GM23248 (cell line): ENCODE measurements around the gene BAIAP2. TPM values are rescaled to one million over a fixed set of nuclear protein-coding genes. Genes with fewer than 3 reads are reported as not detected.

Experiments
- DNase-seq: peaks from one replicate; pipeline ENCODE4 v3.0.0-alpha.2; 2015
- H2AFZ ChIP-seq: fragments of 200-600 bp; sonication (generic); 2 replicates; pipeline ENCODE4 v1.6.1; 2016; ENCODE audit warnings: antibody characterized with exemption
- H3F3A ChIP-seq: fragments of 200-600 bp; sonication (generic); 2 replicates; pipeline ENCODE4 v1.6.1; 2016; ENCODE audit warnings: mild to moderate bottlenecking, antibody characterized with exemption, mixed run types; ENCODE audit not compliant: insufficient read depth
- H3K27ac ChIP-seq: fragments of 200-600 bp; sonication (generic); 2 replicates; pipeline ENCODE4 v1.5.1; 2016; ENCODE audit warnings: mild to moderate bottlenecking
- H3K27me3 ChIP-seq: fragments of 200-600 bp; sonication (generic); replicated peaks from 2 replicates; pipeline ENCODE4 v1.6.1; 2016; ENCODE audit warnings: mild to moderate bottlenecking; ENCODE audit not compliant: insufficient read depth
- H3K36me3 ChIP-seq: fragments of 200-600 bp; sonication (generic); 2 replicates; pipeline ENCODE4 v1.6.1; 2016; ENCODE audit warnings: low read depth, mild to moderate bottlenecking
- H3K4me1 ChIP-seq: fragments of 200-600 bp; sonication (generic); 2 replicates; pipeline ENCODE4 v1.6.1; 2016; ENCODE audit warnings: mild to moderate bottlenecking; ENCODE audit not compliant: insufficient read depth
- H3K4me2 ChIP-seq: fragments of 200-600 bp; sonication (generic); one replicate; pipeline ENCODE4 v1.6.1; 2016; ENCODE audit warnings: mild to moderate bottlenecking; ENCODE audit not compliant: unreplicated experiment
- H3K4me3 ChIP-seq: fragments of 200-600 bp; sonication (generic); 2 replicates; pipeline ENCODE4 v1.5.1; 2016; ENCODE audit warnings: mild to moderate bottlenecking
- H3K79me2 ChIP-seq: fragments of 200-600 bp; sonication (generic); 2 replicates; pipeline ENCODE4 v1.6.1; 2016; ENCODE audit warnings: mild to moderate bottlenecking; ENCODE audit not compliant: insufficient read depth
- H3K9ac ChIP-seq: fragments of 200-600 bp; sonication (generic); 2 replicates; pipeline ENCODE4 v1.6.1; 2016; ENCODE audit warnings: mild to moderate bottlenecking
- H3K9me2 ChIP-seq: fragments of 200-600 bp; sonication (generic); 2 replicates; pipeline ENCODE4 v1.6.1; 2016; ENCODE audit warnings: mixed run types, mild to moderate bottlenecking, moderate library complexity; ENCODE audit not compliant: insufficient read depth
- H3K9me3 ChIP-seq: fragments of 200-600 bp; sonication (generic); one replicate; pipeline ENCODE4 v1.6.1; 2017; ENCODE audit warnings: low read depth
- H4K20me1 ChIP-seq: fragments of 200-600 bp; sonication (generic); 2 replicates; pipeline ENCODE4 v1.6.0; 2016; ENCODE audit not compliant: insufficient read depth
- EZH2 ChIP-seq: fragments of 200-600 bp; sonication (generic); IDR thresholded peaks from 2 replicates; pipeline ENCODE4 v1.6.1; 2018; ENCODE audit warnings: antibody characterized with exemption, mild to moderate bottlenecking; ENCODE audit not compliant: insufficient read depth, poor library complexity, severe bottlenecking
- EZH2phosphoT487 ChIP-seq: fragments of 200-600 bp; sonication (generic); IDR thresholded peaks from 2 replicates; pipeline ENCODE4 v1.6.1; 2018; ENCODE audit warnings: antibody characterized with exemption, moderate library complexity, mild to moderate bottlenecking, low read depth; ENCODE audit not compliant: insufficient read depth
- WGBS, 2 experiments: methylation state at CpG; one replicate each; pipeline ENCODE4 v1.1.6; 2015 to 2017; ENCODE audit warnings: low lambda C conversion rate in 2 of 2, low coverage in 1 of 2; ENCODE audit errors: missing lambda C conversion rate in 2 of 2; 5-methylcytosine and 5-hydroxymethylcytosine counted together
- in situ Hi-C: fragments of 300-500 bp; cut with MboI; formaldehyde crosslinking; loops from 2 replicates; pipeline ENCODE4 v1.15.0; 2020
- polyA plus RNA-seq: library from polyadenylated mRNA; unstranded; fragments of >200 nt; fragmentation: Nextera tagmentation; extraction: Ambion mirVana; gene quantifications from 2 replicates; pipeline ENCODE4 v1.2.1, GENCODE V29; 2016
- total RNA-seq: library from RNA; depleted of rRNA; stranded (reverse); fragments of >200 nt; shearing (Covaris generic); gene quantifications from 2 replicates; pipeline ENCODE4 v1.2.3, GENCODE V29; 2014

BAIAP2 gene
- total and polyA plus RNA-seq, 2 experiments from 2014 or later = 28.2 to 31.7 TPM

- H3K9me2 ChIP-seq = no peaks in the 10 kb centered on the region
- H3K9me3 ChIP-seq = no peaks in the 10 kb centered on the region
- H3K27ac ChIP-seq = no peak overlapping the region
- H3K27me3 ChIP-seq = no peaks in the 10 kb centered on the region
- no peak overlapping the region for H3K9ac ChIP-seq
- in situ Hi-C loops = no loop called here
- no peaks in the 10 kb centered on the region for H3K79me2 ChIP-seq
- no peaks in the 10 kb centered on the region for H4K20me1 ChIP-seq
- 87% methylated on average over 20 to 22 of the region's 22 CpGs for WGBS, 2 experiments
- TF ChIP-seq EZH2 (no peak), EZH2phosphoT487 (no peak)
- H3K36me3 ChIP-seq = no peaks in the 10 kb centered on the region
- no peaks in the 10 kb centered on the region for H3K4me1 ChIP-seq
- no peak for DNase-seq
- H3K4me2 ChIP-seq = no peak overlapping the region
- H3K4me3 ChIP-seq = no peak overlapping the region
- H2AFZ ChIP-seq = no peak overlapping the region
- H3F3A ChIP-seq = no peaks in the 10 kb centered on the region
These were observed 98.1 kb downstream of the BAIAP2 start for GRCh38 chr17:81132770-81133723.

- Histone ChIP-seq H3K9ac (no peak overlapping the region), H3K27me3 (no peaks in the 10 kb centered on the region), H3K36me3 (no peaks in the 10 kb centered on the region), H2AFZ (no peak overlapping the region), H3K27ac (no peak overlapping the region), H4K20me1 (no peaks in the 10 kb centered on the region), H3K9me2 (no peaks in the 10 kb centered on the region), H3K4me2 (no peak overlapping the region), H3K4me1 (no peaks in the 10 kb centered on the region), H3K79me2 (no peaks in the 10 kb centered on the region), H3F3A (no peaks in the 10 kb centered on the region), H3K4me3 (no peak overlapping the region), H3K9me3 (no peaks in the 10 kb centered on the region)
- TF ChIP-seq EZH2phosphoT487 = no peak
- TF ChIP-seq EZH2 = no peak
- no peak for DNase-seq
- 83% methylated on average over 24 of the region's 28 CpGs for WGBS, 2 experiments
- in situ Hi-C loops = no loop called here
These were observed 99.3 kb downstream of the BAIAP2 start for GRCh38 chr17:81134064-81134781.

DNA sequence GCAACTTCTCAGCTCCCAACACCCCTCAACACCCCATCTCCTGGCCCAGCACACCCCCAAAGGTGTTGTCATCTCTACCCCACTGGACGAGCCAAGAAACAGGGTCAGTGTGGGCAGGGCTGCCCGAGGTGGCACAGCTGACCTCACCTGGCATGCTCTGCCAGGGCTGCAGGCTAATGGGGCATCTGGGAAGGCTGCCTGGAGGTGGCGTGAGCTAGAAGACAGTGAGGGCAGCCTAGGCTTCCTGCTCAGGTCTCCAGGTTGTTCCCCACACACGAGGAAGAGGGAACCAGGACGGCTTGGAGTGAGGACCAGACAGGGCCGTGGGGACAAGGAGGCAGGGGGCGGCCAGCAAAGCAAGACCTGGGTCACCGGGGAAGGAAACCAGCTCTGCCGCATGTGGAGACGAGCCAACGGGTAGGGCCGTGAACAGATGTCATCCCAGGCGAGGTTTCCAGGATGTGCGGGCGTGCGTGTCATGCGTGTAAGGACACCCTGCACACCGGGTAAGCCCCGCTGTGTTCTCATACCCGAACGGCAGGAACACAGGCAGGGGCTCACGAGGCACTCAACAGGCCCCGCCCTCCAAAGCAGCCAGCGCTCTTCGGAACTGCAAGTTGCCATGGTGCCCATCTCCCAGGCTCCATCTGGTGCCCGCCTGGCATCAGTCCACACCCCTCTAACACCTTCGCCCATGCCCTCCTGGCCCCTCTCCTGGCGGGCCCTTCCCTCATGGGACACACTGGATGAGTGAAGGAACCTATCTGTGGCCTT, 100.7 kb downstream of the BAIAP2 start:
- Histone ChIP-seq H3F3A (no peaks in the 10 kb centered on the region), H3K27ac (no peak overlapping the region), H3K4me3 (no peak overlapping the region), H3K9me2 (no peaks in the 10 kb centered on the region), H3K9me3 (no peaks in the 10 kb centered on the region), H3K9ac (no peak overlapping the region), H3K79me2 (no peaks in the 10 kb centered on the region), H3K4me1 (no peaks in the 10 kb centered on the region), H3K4me2 (no peak overlapping the region), H3K27me3 (no peaks in the 10 kb centered on the region), H4K20me1 (no peaks in the 10 kb centered on the region), H3K36me3 (no peaks in the 10 kb centered on the region), H2AFZ (no peak overlapping the region)
- in situ Hi-C loops = no loop called here
- TF ChIP-seq EZH2phosphoT487 (no peak), EZH2 (no peak)
- DNase-seq = no peak
- 51 to 65% methylated on average over 28 of the region's 28 CpGs for WGBS, 2 experiments

- no peaks in the 10 kb centered on the region for H3K9me3 ChIP-seq
- H3K9me2 ChIP-seq = no peaks in the 10 kb centered on the region
- no peaks in the 10 kb centered on the region for H3K4me1 ChIP-seq
- no peaks in the 10 kb centered on the region for H3K36me3 ChIP-seq
- no peak overlapping the region for H3K4me2 ChIP-seq
- H3F3A ChIP-seq = no peaks in the 10 kb centered on the region
- H3K4me3 ChIP-seq = no peak overlapping the region
- DNase-seq = no peak
- H3K79me2 ChIP-seq = no peaks in the 10 kb centered on the region
- in situ Hi-C loops = no loop called here
- no peaks in the 10 kb centered on the region for H4K20me1 ChIP-seq
- 72 to 73% methylated on average over 7 to 8 of the region's 8 CpGs for WGBS, 2 experiments
- TF ChIP-seq EZH2 (no peak), EZH2phosphoT487 (no peak)
- H3K27me3 ChIP-seq = no peaks in the 10 kb centered on the region
- H2AFZ ChIP-seq = no peak overlapping the region
- H3K27ac ChIP-seq = no peak overlapping the region
- H3K9ac ChIP-seq = no peak overlapping the region
These were observed 101.4 kb downstream of the BAIAP2 start for GRCh38 chr17:81136366-81136765.
